ENCODE measurements around the gene CLEC18A.

CLEC18A gene

DNA sequence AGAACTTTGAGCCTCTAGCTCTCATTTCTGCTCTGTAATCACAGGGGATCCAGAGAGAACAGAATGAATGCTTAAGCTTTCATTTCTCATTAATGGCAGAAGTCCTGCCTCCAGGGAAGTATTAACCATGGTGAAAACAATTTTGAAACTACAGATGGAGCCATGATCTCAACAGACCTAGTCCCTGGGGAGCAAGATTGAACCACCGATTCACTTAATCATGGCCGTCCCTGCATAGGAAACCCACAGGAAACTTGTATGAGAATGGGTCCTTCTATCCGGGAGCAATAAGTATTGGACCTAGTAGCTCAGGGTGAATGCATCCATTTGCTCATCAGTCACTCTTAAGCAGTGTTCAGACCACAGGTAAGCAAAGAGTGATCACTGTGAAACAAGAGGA lies 40.2 kb upstream of the CLEC18A start:
- TF ChIP-seq, protein P1, sequence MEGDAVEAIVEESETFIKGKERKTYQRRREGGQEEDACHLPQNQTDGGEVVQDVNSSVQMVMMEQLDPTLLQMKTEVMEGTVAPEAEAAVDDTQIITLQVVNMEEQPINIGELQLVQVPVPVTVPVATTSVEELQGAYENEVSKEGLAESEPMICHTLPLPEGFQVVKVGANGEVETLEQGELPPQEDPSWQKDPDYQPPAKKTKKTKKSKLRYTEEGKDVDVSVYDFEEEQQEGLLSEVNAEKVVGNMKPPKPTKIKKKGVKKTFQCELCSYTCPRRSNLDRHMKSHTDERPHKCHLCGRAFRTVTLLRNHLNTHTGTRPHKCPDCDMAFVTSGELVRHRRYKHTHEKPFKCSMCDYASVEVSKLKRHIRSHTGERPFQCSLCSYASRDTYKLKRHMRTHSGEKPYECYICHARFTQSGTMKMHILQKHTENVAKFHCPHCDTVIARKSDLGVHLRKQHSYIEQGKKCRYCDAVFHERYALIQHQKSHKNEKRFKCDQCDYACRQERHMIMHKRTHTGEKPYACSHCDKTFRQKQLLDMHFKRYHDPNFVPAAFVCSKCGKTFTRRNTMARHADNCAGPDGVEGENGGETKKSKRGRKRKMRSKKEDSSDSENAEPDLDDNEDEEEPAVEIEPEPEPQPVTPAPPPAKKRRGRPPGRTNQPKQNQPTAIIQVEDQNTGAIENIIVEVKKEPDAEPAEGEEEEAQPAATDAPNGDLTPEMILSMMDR (IDR thresholded peaks at IDR 0.05; ENCODE audit: control insufficient read depth, extremely low read depth, insufficient read depth) = no peak
- no peak for DNase-seq (ENCODE audit: low read depth)
- H3K4me3 ChIP-seq (ENCODE audit: low read depth, low read length) = no peak overlapping the region

DNA sequence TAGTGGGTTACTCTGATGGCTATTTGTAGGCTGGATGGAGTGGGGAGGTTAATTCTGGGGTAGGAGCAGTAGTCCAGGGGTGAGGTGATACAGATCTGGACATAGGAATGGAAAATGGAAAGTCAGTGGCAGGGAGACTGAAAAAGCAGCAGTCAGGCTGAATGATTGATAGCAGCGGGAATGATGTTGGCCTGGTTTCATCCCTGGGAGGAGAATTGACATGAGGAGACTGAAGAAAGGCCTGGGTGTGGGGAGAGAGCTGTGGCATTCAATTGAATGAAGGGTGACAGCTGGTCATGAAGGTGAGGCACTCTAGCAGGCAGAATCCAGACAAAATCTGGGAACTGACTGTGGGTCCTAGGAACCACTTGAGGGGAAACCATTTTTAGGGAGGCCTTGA lies 34.7 kb upstream of the CLEC18A start:
- TF ChIP-seq, protein P1 (IDR thresholded peaks at IDR 0.05; ENCODE audit: control insufficient read depth, extremely low read depth, insufficient read depth) = no peak
- DNase-seq (ENCODE audit: low read depth) = no peak
- no peak overlapping the region for H3K4me3 ChIP-seq (ENCODE audit: low read depth, low read length)

DNA sequence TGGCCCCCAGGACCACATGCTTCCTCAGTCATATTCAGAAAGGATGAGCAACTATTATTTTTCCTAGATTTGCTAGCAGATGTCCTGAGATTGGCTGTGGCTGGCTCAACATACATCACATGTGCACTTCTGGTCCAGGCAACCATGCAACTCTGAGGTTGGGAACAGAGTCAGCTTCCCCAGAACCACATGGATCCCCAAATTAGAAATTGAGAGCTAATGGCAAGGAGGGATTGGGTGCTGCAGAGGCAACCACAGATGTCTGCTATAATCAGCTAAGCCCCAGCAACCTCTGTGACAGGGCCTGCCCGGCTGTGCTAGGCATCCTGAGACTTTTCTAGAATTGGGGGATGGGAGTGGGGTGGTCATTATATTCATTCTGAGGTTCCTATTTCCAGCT lies 33.8 kb upstream of the CLEC18A start:
- TF ChIP-seq, protein P1 (IDR thresholded peaks at IDR 0.05; ENCODE audit: control insufficient read depth, extremely low read depth, insufficient read depth) = no peak
- H3K4me3 ChIP-seq (ENCODE audit: low read depth, low read length) = no peak overlapping the region
- no peak for DNase-seq (ENCODE audit: low read depth)

DNA sequence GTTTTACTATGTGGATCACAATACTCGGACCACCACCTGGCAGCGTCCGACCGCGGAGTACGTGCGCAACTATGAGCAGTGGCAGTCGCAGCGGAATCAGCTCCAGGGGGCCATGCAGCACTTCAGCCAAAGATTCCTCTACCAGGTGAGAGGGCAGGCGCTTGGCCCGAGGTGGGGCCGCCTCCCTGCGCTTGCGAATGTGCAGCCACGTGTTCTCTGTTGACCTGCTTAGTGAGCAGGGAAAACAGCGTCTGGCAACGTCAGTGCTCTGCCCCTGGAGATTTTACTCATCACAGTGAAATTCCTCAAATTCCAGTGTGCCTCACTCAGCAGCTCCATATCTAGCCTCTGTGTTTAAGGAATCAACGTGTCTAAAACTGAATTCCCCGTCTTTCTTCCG lies 33.4 kb upstream of the CLEC18A start:
- no peak overlapping the region for H3K4me3 ChIP-seq (ENCODE audit: low read depth, low read length)
- DNase-seq (ENCODE audit: low read depth) = no peak
- TF ChIP-seq, protein P1 (IDR thresholded peaks at IDR 0.05; ENCODE audit: control insufficient read depth, extremely low read depth, insufficient read depth) = no peak

DNA sequence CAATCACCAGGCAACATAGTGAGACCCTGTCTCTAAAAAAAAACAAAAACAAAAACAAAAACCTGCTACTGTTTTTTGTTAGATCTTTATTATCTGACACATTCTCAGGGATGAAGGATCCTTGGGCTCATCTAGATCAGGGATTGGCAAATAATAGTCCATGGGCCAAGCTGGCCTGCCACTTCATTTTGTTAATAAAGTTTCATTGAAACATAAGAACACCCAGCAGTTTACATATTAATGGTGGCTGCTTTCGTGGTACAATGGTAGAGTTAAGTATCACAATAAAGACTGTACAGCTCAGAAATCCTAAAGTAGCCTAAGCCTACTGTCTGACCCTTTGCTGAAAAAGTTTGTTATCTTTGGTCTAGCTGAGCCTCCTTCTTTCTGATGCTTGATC lies 32.9 kb upstream of the CLEC18A start:
- TF ChIP-seq, protein P1 (IDR thresholded peaks at IDR 0.05; ENCODE audit: control insufficient read depth, extremely low read depth, insufficient read depth) = no peak
- no peak overlapping the region for H3K4me3 ChIP-seq (ENCODE audit: low read depth, low read length)

DNA sequence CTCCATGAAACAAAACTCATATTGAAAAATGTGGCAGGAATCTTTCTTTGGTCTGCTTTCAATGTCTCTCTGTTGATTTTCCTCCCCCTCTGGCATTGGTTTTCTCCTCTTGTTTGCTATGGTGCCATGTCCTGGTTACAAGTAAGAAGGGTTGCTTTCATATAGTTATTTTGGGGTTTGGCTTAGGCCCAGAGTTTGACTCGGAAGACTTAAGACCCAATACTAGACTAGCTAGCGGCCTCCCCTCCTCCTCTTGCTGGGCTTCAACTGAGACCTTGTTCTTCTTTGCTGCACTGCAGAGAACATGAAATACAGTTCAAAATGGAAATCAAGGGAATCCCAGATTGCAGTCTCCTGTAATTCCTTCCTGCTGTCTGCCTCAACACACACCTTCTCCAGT lies 30.0 kb upstream of the CLEC18A start:
- TF ChIP-seq, protein P1 (IDR thresholded peaks at IDR 0.05; ENCODE audit: control insufficient read depth, extremely low read depth, insufficient read depth) = no peak
- no peak overlapping the region for H3K4me3 ChIP-seq (ENCODE audit: low read depth, low read length)
- no peak for DNase-seq (ENCODE audit: low read depth)

More for the DNA sequence above, 32.9 kb upstream of the CLEC18A start:
- DNase-seq (ENCODE audit: low read depth) = no peak

DNA sequence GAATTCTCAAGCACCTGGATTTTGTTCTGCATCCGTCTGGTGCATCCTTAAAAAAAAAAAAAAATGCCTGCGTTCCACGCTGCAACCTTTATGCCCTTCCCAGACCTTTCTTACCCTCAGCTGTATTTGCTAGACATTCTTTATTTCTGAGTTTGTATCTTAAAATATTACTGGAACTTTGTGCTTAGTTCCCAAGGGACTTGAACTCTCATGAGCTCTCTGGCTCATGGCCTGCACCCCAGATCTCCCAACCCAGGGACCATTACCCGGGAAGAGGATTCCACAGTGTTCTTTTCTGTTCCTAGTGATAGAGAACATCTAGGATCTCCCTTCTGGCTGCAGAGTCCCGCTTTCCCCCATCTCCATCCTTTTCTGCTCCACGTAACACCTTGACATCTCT lies 28.9 kb upstream of the CLEC18A start:
- DNase-seq (ENCODE audit: low read depth) = no peak
- no peak overlapping the region for H3K4me3 ChIP-seq (ENCODE audit: low read depth, low read length)
- TF ChIP-seq, protein P1 (IDR thresholded peaks at IDR 0.05; ENCODE audit: control insufficient read depth, extremely low read depth, insufficient read depth) = no peak

All from LNCaP clone FGC (cell line).